IPS-20b (cell line): ENCODE results near the gene HLCS.

Source experiments
- H3K27ac ChIP-seq: one replicate; pipeline ENCODE4 v1.5.1; 2013; ENCODE audit warnings: low read length
- H3K27me3 ChIP-seq: 2 replicates; pipeline ENCODE4 v1.6.1; 2013; ENCODE audit warnings: mild to moderate bottlenecking, low read length, inconsistent platforms; ENCODE audit not compliant: insufficient read depth
- H3K36me3 ChIP-seq: 2 replicates; pipeline ENCODE4 v1.6.1; 2013; ENCODE audit warnings: low read depth, mild to moderate bottlenecking, inconsistent platforms, low read length, moderate library complexity; ENCODE audit not compliant: insufficient read depth
- H3K4me1 ChIP-seq: 2 replicates; pipeline ENCODE4 v1.6.1; 2013; ENCODE audit warnings: mild to moderate bottlenecking, control low read depth, inconsistent platforms, low read length, moderate library complexity; ENCODE audit not compliant: insufficient read depth
- H3K4me3 ChIP-seq: 2 replicates; pipeline ENCODE4 v1.5.1; 2013; ENCODE audit warnings: mild to moderate bottlenecking, low read length, inconsistent platforms
- H3K9ac ChIP-seq: 2 replicates; pipeline ENCODE4 v1.6.1; 2013; ENCODE audit warnings: low read depth, mild to moderate bottlenecking, inconsistent platforms, low read length, moderate library complexity
- H3K9me3 ChIP-seq: 2 replicates; pipeline ENCODE4 v1.6.1; 2013; ENCODE audit warnings: mild to moderate bottlenecking, low read depth, low read length, inconsistent platforms; ENCODE audit not compliant: insufficient read depth

The HLCS gene

DNA sequence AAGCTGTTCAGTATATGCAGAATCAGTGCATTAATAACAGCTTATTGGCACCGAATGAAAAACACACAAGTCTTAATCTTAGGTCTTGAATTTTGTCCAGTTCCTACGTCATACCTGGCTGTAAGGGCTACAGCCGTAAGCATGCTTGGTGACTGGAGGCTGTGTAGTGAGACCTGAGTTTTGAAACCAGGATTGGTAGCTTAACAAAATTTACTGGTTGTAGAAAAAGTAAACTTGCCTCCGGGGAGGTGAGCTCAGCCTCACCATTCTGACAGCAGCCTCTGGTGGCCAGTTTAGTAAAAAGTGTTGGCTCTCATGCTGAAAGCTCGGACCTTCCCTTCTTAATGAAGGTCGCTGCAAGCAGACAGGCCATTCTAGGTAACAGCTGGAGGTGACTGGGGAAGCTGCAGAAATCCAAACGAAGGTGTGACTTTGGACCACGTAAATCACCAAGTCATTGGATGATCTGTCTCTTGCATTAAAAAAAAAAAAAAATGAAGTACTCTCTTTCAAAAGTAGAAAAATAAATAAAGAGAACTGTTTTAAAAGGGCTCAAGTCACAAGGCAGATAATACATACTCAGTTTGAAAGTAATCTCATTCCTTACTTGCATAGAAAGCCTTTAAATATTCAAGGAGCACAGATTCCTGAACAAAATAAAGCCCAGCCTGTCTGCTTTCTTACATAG lies 48.9 kb downstream of the HLCS start:
- Histone ChIP-seq H3K27me3 (no peaks in the 10 kb centered on the region), H3K4me1 (peaks cover 21% of the 10 kb centered on the region; the same call in 1 of the 2 replicates), H3K27ac (peak overlapping the region; percentile 5)

DNA sequence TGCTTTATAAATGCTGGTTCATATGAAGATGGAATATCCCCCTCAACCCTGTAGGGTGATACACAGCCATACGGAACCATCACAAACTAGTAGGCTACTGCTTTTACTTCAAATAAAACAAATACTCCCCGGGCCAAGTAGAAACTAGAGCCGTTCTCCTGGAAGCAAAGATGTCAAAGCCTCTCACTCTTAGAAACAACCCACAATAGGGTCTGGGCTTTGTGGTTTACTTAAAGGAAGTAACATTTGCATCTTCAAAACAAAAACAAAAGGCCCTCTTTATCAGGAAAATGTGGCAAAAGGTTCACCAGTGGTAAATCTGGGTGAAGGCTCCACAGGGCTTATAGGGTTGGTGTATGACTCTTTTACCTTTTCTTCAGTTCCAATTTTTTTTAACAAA lies 49.8 kb downstream of the HLCS start:
- Histone ChIP-seq H3K27me3 (no peaks in the 10 kb centered on the region), H3K4me3 (no peak overlapping the region), H3K9ac (no peak overlapping the region), H3K27ac (no peak overlapping the region), H3K9me3 (no peaks in the 10 kb centered on the region), H3K4me1 (peaks cover 21% of the 10 kb centered on the region; the same call in 1 of the 2 replicates), H3K36me3 (no peaks in the 10 kb centered on the region)

More for the DNA sequence above, 48.9 kb downstream of the HLCS start:
- no peaks in the 10 kb centered on the region for H3K36me3 ChIP-seq
- no peak overlapping the region for H3K4me3 ChIP-seq
- no peak overlapping the region for H3K9ac ChIP-seq
- no peaks in the 10 kb centered on the region for H3K9me3 ChIP-seq

DNA sequence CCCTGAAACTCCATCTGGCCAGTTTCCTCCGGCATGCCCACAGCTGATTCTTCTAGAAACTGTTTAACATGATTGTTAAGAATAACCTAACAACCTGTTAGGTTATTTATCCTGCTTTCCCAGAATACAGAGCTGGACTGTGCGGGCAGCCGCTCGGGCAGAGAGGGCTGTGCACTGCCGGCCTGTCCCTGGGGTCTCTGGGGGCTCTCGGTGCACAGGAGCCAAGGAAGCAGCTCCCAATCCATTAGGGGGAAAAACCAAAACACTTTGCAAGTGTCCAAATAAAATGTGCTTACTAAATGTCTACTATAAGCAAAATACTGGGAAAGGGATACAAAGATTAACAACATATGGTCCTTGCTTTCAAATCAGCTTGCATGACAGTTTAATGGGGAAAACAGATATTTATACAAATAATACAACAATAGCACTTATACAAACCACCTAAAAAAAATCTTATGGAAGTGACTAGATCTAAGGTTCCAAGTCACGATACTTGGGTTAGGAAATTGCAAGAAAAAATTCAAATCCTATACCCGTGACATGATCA lies 50.7 kb downstream of the HLCS start:
- H3K4me3 ChIP-seq, result no peak overlapping the region
- no peaks in the 10 kb centered on the region for H3K27me3 ChIP-seq
- H3K9me3 ChIP-seq, result no peaks in the 10 kb centered on the region
- peaks cover 21% of the 10 kb centered on the region; the same call in 1 of the 2 replicates for H3K4me1 ChIP-seq
- H3K9ac ChIP-seq, result no peak overlapping the region
- H3K36me3 ChIP-seq, result no peaks in the 10 kb centered on the region
- no peak overlapping the region for H3K27ac ChIP-seq

DNA sequence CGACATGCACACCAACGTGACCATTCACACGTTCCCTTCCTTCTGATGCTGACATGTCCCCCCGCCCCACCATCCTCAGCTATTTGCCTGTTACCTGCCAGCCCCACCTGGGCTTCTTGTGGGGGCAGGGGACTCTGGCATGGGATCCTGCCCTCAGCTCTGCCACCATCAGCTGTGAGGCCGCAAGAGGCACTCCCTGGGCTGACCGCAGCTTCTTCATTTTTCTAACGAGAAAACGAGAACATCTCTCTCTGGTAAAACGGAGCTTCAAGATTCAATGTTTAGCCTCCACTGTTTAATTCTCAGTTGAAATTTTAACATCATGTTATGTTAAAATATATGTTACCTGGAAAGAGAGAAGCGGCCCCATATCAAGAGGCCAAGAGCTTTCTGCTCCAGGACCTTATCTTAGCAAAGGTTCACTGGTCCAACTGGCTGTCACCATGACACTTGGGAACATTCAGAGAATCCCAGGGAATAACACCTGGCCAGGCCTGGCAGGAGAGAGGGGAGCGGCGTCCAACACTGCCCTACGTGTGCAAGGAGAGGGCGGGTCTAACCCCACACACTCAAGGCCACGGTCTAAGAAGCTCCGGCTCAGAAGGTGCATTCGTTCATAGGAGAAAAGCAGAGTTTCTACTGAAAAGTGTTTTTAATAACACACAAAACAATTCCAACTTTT lies 51.3 kb downstream of the HLCS start:
- peaks cover 21% of the 10 kb centered on the region; the same call in 1 of the 2 replicates for H3K4me1 ChIP-seq

DNA sequence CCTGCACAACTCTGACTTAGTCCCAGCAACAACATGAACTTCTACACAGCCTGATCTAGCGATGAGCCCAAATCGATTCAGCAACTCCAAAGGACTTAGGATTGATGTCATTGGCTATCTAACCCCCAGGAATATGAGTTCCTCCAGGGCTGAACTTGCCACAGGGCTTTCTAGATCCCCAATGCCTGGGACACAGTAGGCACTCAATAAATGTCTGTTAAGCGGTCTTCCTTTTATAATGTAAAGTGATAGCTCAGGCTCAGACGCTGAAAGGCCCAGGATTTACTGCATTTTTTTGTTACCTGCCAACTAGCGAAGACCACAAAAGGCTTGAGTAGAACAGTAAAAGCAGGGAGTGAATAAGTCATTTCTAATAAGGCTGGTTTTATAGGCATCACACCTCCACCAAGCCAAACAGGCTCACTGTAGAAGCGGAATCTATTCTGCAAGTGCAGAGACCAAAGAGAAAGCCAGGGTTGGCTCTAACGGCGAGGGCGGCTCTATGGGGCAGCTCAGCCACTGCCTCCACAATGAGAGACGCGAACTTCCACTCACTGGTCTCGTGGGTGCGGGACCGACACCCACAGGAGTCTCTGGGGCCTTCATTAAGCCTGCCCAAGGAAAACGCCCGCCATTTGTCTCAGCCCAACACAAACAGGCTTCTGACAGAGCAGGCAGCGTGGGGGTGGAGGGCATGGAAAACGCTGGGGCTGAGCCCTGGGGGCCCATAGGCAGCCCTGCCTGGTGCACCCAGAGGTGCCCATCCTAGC lies 52.0 kb downstream of the HLCS start:
- H3K27me3 ChIP-seq, result no peaks in the 10 kb centered on the region
- no peak overlapping the region for H3K27ac ChIP-seq
- no peaks in the 10 kb centered on the region for H3K9me3 ChIP-seq
- no peak overlapping the region for H3K4me3 ChIP-seq
- peaks cover 21% of the 10 kb centered on the region; the same call in 1 of the 2 replicates for H3K4me1 ChIP-seq
- H3K9ac ChIP-seq, result no peak overlapping the region
- H3K36me3 ChIP-seq, result no peaks in the 10 kb centered on the region

More for the DNA sequence above, 51.3 kb downstream of the HLCS start:
- H3K27me3 ChIP-seq, result no peaks in the 10 kb centered on the region
- no peak overlapping the region for H3K4me3 ChIP-seq
- H3K36me3 ChIP-seq, result no peaks in the 10 kb centered on the region
- H3K9ac ChIP-seq, result no peak overlapping the region
- no peaks in the 10 kb centered on the region for H3K9me3 ChIP-seq
- H3K27ac ChIP-seq, result no peak overlapping the region

DNA sequence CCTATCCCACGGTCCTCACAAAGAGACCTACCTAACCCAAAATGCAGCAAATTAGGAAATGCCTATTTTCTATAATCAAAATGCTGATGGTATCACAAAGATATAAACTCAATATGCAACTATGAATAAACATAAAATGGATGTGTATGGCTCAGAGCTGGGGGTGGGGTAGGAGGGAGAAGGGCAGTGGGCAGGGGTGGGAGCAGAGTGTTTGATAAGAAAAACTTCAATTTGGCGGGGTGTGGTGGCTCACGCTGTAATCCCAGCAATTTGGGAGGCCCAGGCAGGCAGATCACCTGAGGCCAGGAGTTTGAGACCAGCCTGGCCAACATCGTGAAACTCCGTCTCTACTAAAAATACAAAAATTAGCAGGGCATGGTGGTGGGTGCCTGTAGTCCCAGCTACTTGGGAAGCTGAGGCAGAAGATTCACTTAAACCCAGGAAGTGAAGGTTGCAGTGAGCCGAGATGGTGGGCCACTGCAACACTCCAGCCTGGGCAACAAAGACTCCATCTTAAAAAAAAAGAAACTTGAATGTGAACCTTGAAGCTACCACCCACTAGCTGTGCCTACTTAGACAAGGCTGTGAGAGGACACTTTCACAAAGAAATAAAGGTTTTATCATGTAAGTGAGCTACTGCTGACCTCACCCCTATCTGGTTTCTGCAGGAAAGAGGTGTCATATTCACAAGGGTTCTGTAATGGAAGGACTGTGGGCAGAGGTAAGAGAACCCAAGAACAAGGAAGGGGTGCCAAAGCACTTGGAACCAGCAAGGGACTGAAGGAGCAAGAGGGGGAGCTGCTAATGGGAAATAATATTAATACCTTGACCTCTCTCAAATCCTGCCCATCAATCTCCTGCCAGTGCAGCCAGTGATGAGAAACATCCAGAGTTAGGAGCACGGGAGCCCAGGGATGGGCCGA lies 53.0 kb downstream of the HLCS start:
- H3K4me1 ChIP-seq, result peaks cover 21% of the 10 kb centered on the region; the same call in 1 of the 2 replicates

DNA sequence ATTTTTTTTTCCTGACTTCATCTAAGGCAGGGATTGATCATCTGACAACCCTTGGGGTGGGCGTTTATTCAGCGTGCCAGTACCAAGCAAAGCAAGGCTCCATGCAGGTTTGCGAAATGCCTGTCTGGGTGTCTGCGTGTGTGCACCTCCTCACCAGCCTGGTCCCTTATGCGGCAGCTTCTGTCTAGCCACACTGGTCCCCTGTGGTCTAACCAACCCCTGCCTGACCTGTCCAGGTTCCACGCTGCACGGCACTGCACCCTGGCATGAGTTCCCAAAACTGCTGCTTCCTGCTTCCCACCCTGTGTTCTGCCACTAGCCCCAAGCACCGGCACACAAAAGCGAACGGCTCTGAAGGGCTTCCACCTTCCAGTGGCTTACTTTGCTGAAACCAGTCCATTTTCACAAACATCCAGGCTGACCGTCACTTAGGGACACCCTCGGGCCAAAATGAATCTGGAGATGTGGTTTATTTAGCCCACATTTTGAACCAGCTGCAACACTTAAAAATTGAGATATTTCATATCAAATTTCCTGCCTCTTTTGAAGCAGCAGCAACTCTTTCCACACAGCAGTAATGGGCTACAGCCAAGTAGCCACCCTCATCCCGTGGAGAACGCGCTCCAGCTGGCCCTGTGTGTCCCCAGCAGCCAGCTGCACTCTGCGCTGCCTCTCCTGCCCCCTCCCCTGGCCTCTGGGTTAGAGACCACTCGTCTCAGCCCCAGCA lies 55.7 kb downstream of the HLCS start:
- no peaks in the 10 kb centered on the region for H3K36me3 ChIP-seq
- no peaks in the 10 kb centered on the region for H3K27me3 ChIP-seq
- H3K4me1 ChIP-seq, result peaks cover 7% of the 10 kb centered on the region; the same call in 1 of the 2 replicates
- H3K27ac ChIP-seq, result no peak overlapping the region
- H3K4me3 ChIP-seq, result no peak overlapping the region
- H3K9me3 ChIP-seq, result no peaks in the 10 kb centered on the region
- H3K9ac ChIP-seq, result no peak overlapping the region

More for the DNA sequence above, 53.0 kb downstream of the HLCS start:
- Histone ChIP-seq H3K9me3 (no peaks in the 10 kb centered on the region), H3K9ac (no peak overlapping the region), H3K27ac (no peak overlapping the region), H3K36me3 (no peaks in the 10 kb centered on the region), H3K27me3 (no peaks in the 10 kb centered on the region), H3K4me3 (no peak overlapping the region)

DNA sequence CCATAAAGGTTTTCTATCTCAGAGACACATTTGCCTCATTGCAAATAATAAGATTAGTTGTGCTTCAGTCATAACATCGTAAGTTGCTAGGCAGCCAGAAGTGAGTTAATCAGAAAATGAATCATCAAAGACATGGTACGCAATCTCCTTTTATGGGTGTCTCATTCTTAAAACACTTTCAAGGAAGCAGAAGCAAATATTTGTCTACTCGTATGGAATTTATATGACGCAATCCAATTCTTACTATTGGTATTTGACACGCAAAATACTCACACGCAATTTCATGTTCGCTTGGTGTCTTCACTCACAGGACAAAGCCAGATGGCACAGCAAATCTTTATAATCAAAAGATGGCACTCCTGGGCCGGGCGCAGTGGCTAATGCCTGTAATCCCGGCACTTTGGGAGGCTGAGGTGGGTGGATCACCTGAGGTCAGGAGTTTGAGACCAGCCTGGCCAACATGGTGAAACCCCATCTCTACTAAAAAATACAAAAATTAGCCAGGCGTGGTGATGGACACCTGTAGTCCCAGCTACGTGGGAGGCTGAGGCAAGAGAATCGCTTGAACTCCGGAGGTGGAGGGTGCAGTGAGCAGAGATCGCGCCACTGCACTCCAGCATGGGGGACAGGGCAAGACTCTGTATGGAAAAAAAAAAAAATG lies 56.4 kb downstream of the HLCS start:
- H3K4me1 ChIP-seq, result peaks cover 7% of the 10 kb centered on the region; the same call in 1 of the 2 replicates
- H3K9ac ChIP-seq, result no peak overlapping the region
- no peak overlapping the region for H3K27ac ChIP-seq
- H3K4me3 ChIP-seq, result no peak overlapping the region
- H3K27me3 ChIP-seq, result no peaks in the 10 kb centered on the region
- H3K36me3 ChIP-seq, result no peaks in the 10 kb centered on the region
- H3K9me3 ChIP-seq, result no peaks in the 10 kb centered on the region

DNA sequence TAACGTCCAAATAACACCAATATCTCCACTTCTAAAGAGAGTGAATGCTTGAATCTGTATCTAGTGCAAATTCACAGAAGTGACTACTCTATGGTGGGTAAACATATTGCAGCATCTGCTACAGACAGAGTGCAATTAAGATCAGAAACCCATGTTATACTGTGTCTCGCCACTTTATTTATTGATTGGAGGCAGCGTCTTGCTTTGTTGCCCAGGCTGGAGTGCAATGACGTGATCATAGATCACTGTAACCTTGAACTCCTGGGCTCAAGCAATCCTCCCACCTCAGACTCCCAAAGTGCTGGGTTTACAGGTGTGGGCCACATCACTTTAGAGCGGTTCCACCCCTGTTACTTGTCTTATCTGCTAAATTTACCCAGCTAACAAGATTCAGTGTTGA lies 57.0 kb downstream of the HLCS start:
- Histone ChIP-seq H3K27me3 (no peaks in the 10 kb centered on the region), H3K36me3 (no peaks in the 10 kb centered on the region), H3K4me1 (peaks cover 5% of the 10 kb centered on the region; the same call in 1 of the 2 replicates), H3K9ac (no peak overlapping the region), H3K9me3 (no peaks in the 10 kb centered on the region), H3K27ac (no peak overlapping the region), H3K4me3 (no peak overlapping the region)

DNA sequence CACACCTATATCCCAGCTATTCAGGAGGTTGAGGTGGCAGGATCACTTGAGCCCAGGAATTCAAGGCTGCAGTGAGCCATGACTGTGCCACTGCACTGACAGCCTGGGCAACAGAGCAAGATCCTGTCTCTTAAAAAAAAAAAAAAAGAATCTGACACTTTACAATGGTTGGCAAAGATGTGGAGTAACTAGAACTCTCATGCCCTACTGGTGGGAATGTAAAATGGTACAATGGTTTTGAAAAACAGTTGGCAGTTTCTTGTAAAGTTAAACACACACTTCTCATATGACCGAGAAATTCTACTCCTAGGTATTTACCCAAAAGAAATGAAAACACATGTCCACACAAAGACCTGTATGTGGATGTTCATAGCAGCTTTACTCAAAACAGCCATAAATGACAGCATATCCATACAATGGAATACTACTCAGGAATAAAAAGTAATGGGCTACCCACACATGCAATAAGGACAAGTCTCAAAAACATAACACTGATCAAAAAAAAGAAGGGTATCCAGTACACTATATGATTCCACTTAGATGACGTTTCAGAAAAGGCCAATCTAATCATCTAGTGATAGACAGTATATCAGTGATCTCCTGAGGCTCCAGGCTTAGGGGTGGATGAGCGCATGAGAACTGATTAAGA lies 58.1 kb downstream of the HLCS start:
- no peaks in the 10 kb centered on the region for H3K4me1 ChIP-seq
- no peaks in the 10 kb centered on the region for H3K36me3 ChIP-seq
- no peak overlapping the region for H3K27ac ChIP-seq
- H3K9ac ChIP-seq, result no peak overlapping the region
- no peaks in the 10 kb centered on the region for H3K9me3 ChIP-seq
- no peak overlapping the region for H3K4me3 ChIP-seq
- no peaks in the 10 kb centered on the region for H3K27me3 ChIP-seq
